PC-9 (cell line): ENCODE measurements around the gene MYO1E. TPM values are rescaled to one million over a fixed set of nuclear protein-coding genes. Genes with fewer than 3 reads are reported as not detected.

ENCODE experiments used
- BruUV-seq: library from RNA; stranded (reverse); fragments of 400-500 nt; replicated peaks from 2 replicates; lab custom pipeline; 2021; lab: Mats Ljungman, UMichigan
- CTCF ChIA-PET: fragments of 300-600 bp; sonication (Branson Sonifier 250); formaldehyde crosslinking; loops from one replicate; lab custom pipeline; 2022; ENCODE audit warnings: antibody characterized with exemption; lab: Charles Lee
- POLR2A ChIA-PET: fragments of 300-600 bp; sonication (Branson Sonifier 250); formaldehyde crosslinking; loops from one replicate; lab custom pipeline; 2022; ENCODE audit warnings: antibody characterized with exemption; ENCODE audit not compliant: unreplicated experiment; lab: Charles Lee
- DNase-seq, 2 experiments: peaks; one replicate each; pipeline versions ENCODE4 v3.0.0 to v3.0.0-alpha.2; 2015 to 2022; ENCODE audit warnings: mixed read lengths in 1 of 2
- H2AFZ ChIP-seq: fragments of 200-600 bp; sonication (generic); 2 replicates; pipeline ENCODE4 v1.8.1; 2017; ENCODE audit warnings: antibody characterized with exemption
- H3F3A ChIP-seq: fragments of 200-600 bp; sonication (generic); 2 replicates; pipeline ENCODE4 v1.8.1; 2017; ENCODE audit warnings: antibody characterized with exemption, mild to moderate bottlenecking, low read depth; ENCODE audit not compliant: insufficient read depth
- H3K27ac ChIP-seq: fragments of 200-600 bp; sonication (generic); 2 replicates; pipeline ENCODE4 v1.6.1; 2016; ENCODE audit warnings: mixed run types
- H3K27me3 ChIP-seq: fragments of 200-600 bp; sonication (generic); 2 replicates; pipeline ENCODE4 v1.6.1; 2016; ENCODE audit warnings: low read depth, mixed run types; ENCODE audit not compliant: insufficient read depth
- H3K36me3 ChIP-seq: fragments of 200-600 bp; sonication (generic); 2 replicates; pipeline ENCODE4 v1.6.1; 2016; ENCODE audit warnings: low read depth, mixed run types
- H3K4me1 ChIP-seq: fragments of 200-600 bp; sonication (generic); replicated peaks from 2 replicates; pipeline ENCODE4 v1.6.1; 2016; ENCODE audit warnings: mixed run types; ENCODE audit not compliant: insufficient read depth
- H3K4me2 ChIP-seq: fragments of 200-600 bp; sonication (generic); 2 replicates; pipeline ENCODE4 v1.6.1; 2017; ENCODE audit warnings: mixed run types
- H3K4me3 ChIP-seq: fragments of 200-600 bp; sonication (generic); 2 replicates; pipeline ENCODE4 v1.6.1; 2016; ENCODE audit warnings: mixed run types
- H3K79me2 ChIP-seq: fragments of 200-600 bp; sonication (generic); 2 replicates; pipeline ENCODE4 v1.6.1; 2017; ENCODE audit warnings: low read depth, mixed run types
- H3K9me2 ChIP-seq: fragments of 200-600 bp; sonication (generic); 2 replicates; pipeline ENCODE4 v1.8.1; 2017; ENCODE audit warnings: mild to moderate bottlenecking; ENCODE audit not compliant: insufficient read depth
- H3K9me3 ChIP-seq: fragments of 200-600 bp; sonication (generic); 2 replicates; pipeline ENCODE4 v1.8.1; 2016; ENCODE audit warnings: low read depth; ENCODE audit not compliant: insufficient read depth
- H4K20me1 ChIP-seq: fragments of 200-600 bp; sonication (generic); 2 replicates; pipeline ENCODE4 v1.8.1; 2017; ENCODE audit not compliant: insufficient read depth
- EZH2 ChIP-seq: fragments of 200-600 bp; sonication (generic); IDR thresholded peaks from 2 replicates; pipeline ENCODE4 v1.8.0; 2017; ENCODE audit warnings: antibody characterized with exemption, low read depth
- intact Hi-C: fragments of 100-400 bp; cut with micrococcal nuclease; formaldehyde crosslinking; loops from one replicate; pipeline ENCODE4 v1.10.0; 2022; ENCODE audit not compliant: unreplicated experiment
- total RNA-seq: library from RNA; stranded (reverse); gene quantifications from 2 replicates; pipeline ENCODE4 v1.2.3, GENCODE V29; 2021
- TF ChIP-seq, protein P1 (sequence below): fragments of 200-600 bp; sonication (generic); conservative IDR thresholded peaks from 2 replicates; pipeline ENCODE4 v1.6.1; 2017; ENCODE audit warnings: mixed run types, antibody characterized with exemption, mild to moderate bottlenecking, moderate library complexity

The MYO1E gene
- total RNA-seq, 1 experiment from 2014 or later, result 156 TPM

DNA sequence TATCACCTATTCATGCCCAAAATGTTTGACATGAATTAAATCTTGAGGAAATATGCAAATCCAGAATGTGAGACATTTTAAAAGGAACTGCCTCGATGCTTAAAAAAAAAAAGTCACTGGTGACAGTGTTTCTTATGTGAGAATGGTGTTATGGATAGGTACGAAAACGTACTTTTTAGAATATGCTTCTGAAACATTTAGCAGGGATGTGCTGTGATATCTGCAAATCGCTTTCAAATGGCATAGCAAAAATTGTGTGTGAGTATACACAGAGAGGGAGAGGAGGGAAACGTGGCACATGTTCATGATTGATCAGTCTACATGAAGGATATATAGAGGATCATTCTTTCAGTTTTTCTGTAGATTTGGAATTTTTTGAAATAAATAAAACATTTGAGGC lies 251.7 kb downstream of the MYO1E start:
- H4K20me1 ChIP-seq, result no peaks in the 10 kb centered on the region

DNA sequence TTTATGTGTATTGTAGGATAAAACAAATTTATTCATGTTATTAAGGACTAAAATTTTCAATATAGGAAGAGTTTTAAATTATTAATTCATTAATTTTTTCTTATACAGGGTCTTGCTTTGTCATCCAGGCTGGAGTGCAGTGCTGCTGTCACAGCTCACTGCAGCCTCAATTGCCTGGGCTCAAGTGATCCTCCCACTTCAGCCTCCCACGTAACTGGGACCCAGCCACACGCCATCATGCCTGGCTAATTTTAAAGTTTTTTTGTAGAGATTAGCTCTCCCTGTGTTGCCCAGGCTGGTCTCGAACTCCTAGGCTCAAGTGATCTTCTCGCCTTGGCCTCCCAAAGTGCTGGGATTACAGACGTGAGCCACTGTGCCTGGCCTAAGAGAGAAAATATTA lies 253.0 kb downstream of the MYO1E start:
- Histone ChIP-seq H3K79me2 (no peaks in the 10 kb centered on the region), H2AFZ (no peak overlapping the region), H3K36me3 (peaks cover 13% of the 10 kb centered on the region; the same call in 1 of the 2 replicates), H3K9me3 (no peaks in the 10 kb centered on the region), H3K4me1 (no peaks in the 10 kb centered on the region), H3F3A (peaks cover 9% of the 10 kb centered on the region; the same call in 1 of the 2 replicates), H3K27me3 (no peaks in the 10 kb centered on the region), H3K27ac (no peak overlapping the region), H3K4me2 (no peak overlapping the region), H3K9me2 (no peaks in the 10 kb centered on the region), H3K4me3 (no peak overlapping the region), H4K20me1 (no peaks in the 10 kb centered on the region)
- TF ChIP-seq EZH2, result no peak
- TF ChIP-seq, protein P1, sequence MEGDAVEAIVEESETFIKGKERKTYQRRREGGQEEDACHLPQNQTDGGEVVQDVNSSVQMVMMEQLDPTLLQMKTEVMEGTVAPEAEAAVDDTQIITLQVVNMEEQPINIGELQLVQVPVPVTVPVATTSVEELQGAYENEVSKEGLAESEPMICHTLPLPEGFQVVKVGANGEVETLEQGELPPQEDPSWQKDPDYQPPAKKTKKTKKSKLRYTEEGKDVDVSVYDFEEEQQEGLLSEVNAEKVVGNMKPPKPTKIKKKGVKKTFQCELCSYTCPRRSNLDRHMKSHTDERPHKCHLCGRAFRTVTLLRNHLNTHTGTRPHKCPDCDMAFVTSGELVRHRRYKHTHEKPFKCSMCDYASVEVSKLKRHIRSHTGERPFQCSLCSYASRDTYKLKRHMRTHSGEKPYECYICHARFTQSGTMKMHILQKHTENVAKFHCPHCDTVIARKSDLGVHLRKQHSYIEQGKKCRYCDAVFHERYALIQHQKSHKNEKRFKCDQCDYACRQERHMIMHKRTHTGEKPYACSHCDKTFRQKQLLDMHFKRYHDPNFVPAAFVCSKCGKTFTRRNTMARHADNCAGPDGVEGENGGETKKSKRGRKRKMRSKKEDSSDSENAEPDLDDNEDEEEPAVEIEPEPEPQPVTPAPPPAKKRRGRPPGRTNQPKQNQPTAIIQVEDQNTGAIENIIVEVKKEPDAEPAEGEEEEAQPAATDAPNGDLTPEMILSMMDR, result no peak
- DNase-seq, result no peak
- ChIA-PET POLR2A (no interaction called here), CTCF (no interaction called here)
- no TSS peak for BruUV-seq
- intact Hi-C loops, result no loop called here

More for the DNA sequence above, 251.7 kb downstream of the MYO1E start:
- Histone ChIP-seq H3K9me3 (no peaks in the 10 kb centered on the region), H3F3A (peaks cover 19% of the 10 kb centered on the region; the same call in 1 of the 2 replicates), H3K4me3 (no peak overlapping the region), H3K4me2 (no peak overlapping the region), H3K27ac (no peak overlapping the region), H3K4me1 (no peaks in the 10 kb centered on the region), H3K79me2 (no peaks in the 10 kb centered on the region), H2AFZ (no peak overlapping the region), H3K9me2 (no peaks in the 10 kb centered on the region), H3K27me3 (no peaks in the 10 kb centered on the region), H3K36me3 (peaks cover 13% of the 10 kb centered on the region; the same call in 1 of the 2 replicates)
- intact Hi-C loops, result no loop called here
- POLR2A ChIA-PET, result interaction anchor here (0.7 kb wide), 1 partner anchor 89 kb away, joined by 10 read pairs; no protein-coding TSS in a partner anchor
- CTCF ChIA-PET, result no interaction called here
- DNase-seq, result no peak
- TF ChIP-seq, protein P1, result no peak
- TF ChIP-seq EZH2, result no peak
- no TSS peak for BruUV-seq

DNA sequence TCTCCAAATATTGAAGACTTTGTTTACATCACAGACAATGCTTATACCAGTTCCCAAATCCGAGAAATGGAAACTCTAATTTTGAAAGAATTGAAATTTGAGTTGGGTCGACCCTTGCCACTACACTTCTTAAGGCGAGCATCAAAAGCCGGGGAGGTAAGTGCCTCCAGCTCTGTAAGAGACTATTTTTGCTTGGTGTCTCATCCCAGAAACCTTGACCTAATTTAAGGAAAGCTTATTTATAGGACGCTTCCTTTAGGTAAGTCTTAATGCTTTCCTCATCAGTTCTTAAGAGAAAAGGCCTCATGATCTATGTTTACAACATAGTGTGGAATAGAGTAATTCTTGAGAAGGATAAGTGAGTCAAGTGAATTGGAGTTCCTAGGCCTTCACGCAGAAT lies 255.9 kb downstream of the MYO1E start:
- Histone ChIP-seq H3K9me3 (no peaks in the 10 kb centered on the region), H2AFZ (no peak overlapping the region), H3K36me3 (peaks cover 13% of the 10 kb centered on the region; the same call in 1 of the 2 replicates), H3K27ac (no peak overlapping the region), H3K4me2 (no peak overlapping the region), H3K4me3 (no peak overlapping the region), H3K4me1 (no peaks in the 10 kb centered on the region), H3K9me2 (no peaks in the 10 kb centered on the region), H4K20me1 (no peaks in the 10 kb centered on the region), H3F3A (peaks cover 9% of the 10 kb centered on the region; the same call in 1 of the 2 replicates), H3K27me3 (no peaks in the 10 kb centered on the region), H3K79me2 (no peaks in the 10 kb centered on the region)
- no peak for DNase-seq
- ChIA-PET CTCF (no interaction called here), POLR2A (interaction anchor here (0.6 kb wide), 2 partner anchors 53 to 847 kb away, joined by 3 to 12 read pairs; no protein-coding TSS in a partner anchor)
- intact Hi-C loops, result no loop called here
- no peak for TF ChIP-seq EZH2
- TF ChIP-seq, protein P1, result no peak
- BruUV-seq, result no TSS peak
